Measurements from ENCODE around the gene REV3L.
"Not testable (repeated sequence)": the region's sequence is repeated elsewhere in the genome, so short reads cannot be mapped to it uniquely, and the experiment has no call there.

Gene REV3L

DNA sequence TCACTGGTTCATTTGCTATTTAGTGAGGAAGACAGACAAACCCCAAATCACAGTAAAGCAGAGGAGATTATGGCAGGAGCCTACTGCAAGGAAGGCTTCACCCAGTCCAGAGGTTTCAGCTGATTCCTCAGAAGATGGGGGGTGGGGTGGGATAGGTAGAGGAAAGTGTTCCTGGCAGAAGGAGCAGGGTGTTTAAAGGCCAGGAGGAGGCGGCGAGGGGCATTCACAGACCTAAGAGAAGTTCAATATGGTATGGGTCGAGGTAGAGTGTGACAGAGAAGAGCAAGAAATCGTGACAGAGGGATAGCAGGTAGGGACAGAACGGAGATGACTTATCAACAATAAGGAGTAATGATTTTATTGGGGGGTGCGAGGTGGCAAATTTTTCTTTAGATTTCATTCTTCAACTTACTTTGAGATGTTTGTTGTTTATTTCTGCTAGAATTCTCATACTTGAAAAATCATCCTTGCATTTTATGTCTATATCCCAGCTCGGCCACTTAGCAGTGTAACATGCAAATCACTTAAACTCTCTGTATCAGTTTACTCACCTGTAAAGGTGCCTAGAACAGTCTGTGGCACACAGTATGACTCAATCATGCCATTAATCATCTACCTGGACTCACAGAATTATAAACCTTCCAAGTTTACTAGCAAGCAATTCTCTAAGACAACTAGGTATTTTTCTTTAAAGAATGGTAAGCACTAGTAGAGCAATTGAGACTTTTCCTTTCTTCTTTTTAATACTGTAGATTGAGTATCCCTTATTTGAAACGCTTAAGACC lies 176.7 kb downstream of the REV3L start:
- in situ Hi-C loops (cut with MboI; ENCODE audit: low sequenced_read_pairs), result no loop called here

DNA sequence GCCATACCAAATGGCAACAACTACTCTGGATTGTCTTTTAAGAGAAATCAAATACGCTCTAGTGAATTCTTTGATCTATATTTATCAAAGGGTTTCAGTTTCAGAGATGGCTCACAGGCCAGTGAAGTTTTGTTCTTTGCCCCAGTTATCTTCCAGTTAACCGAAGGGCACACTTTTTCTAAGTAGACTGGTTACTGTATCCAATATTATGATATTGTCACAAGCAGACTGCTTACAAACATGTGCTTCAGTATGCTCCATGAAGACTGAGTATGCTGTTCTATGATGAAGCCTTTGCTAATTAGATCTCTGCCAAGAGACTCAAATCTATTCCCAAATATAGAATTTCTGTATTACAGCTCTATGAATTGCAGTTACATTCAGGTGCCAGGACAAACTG lies 181.1 kb downstream of the REV3L start:
- in situ Hi-C loops (cut with MboI; ENCODE audit: low sequenced_read_pairs), result no loop called here

DNA sequence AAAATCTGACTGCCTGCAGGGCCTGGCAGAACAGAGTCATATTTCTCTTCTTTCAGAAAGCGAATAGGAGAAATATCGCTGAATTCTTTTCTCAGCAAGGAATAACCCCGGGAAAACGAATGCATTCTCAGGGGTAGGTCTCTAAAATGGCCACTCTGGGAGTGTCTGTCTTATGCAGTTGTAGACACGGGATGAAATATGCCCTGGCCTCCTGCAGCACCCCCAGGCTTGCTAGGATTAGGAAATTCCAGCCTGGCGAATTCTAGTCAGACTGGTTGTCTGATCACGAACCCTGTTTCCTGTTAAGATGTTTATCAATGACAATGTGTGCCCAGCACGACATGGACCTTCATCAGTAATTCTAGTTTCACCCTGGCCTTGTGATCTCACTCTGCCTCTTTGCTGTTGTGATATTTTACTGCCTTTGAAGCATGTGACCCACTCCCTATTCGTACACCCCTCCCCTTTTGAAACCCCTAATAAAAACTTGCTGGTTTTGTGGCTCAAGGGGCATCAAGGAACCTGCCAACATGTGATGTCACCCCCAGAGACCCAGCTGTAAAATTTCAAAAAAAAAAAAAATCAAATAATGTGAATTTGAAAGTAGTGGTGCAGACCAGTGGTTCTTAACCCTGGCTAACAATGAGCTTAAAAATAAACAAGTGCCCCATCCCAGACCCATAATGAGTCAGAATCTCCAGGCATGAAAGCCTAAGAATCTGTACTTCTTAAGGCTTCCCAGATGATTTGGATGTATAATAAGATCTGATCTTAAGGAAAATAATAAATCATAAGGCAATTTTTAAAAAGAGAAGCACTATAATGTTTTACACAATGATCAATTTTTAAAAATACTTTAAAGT lies 181.8 kb downstream of the REV3L start:
- in situ Hi-C loops (cut with MboI; ENCODE audit: low sequenced_read_pairs), result not testable (repeated sequence)

DNA sequence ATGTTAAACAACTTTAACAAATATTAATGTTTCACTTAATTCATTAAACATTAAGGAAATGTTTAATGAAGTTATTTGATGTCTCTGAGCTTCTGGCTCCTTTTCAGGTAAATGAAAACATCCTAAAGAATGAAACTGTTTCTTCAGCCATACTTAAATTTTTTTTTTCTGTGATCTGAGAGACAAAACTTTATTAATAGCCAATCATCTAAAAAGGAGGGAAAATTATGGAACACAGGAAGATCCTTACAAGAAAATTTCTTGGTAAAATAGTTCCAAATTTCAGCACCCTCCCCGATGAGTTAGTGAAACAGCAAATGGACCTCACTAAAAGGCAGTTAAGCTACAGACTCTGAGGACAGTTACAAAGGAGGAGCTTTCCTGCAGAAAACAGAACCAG lies 185.2 kb downstream of the REV3L start:
- in situ Hi-C loops (cut with MboI; ENCODE audit: low sequenced_read_pairs), result no loop called here

DNA sequence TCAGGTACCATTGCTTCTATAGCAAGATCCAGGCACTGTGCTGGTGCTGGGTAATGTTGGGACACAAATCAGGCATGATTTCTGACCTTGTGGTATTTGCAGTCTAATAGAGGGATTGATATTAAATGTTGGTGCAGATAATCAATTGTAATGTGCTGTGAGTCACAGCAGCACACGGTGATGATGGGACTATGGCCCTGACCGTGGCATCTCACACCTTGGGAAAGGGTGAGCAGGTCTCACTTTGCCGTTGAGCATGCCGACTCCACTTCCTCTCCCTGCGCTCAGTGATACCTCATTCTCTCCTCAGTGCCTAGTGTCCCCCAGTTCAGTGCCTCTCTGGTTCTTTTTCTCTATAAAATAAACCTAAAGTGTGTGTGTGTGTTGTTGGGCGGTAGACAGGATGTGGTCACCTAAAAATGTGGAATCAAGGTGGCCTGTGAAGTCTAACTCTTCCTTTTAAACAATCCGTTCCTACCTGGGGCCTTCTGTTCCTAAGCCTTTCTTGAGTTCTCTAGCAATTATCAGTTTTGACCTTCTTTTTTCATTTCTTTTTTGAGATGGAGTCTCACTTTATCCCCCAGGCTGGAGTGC lies 188.5 kb downstream of the REV3L start:
- in situ Hi-C loops (cut with MboI; ENCODE audit: low sequenced_read_pairs), result no loop called here

DNA sequence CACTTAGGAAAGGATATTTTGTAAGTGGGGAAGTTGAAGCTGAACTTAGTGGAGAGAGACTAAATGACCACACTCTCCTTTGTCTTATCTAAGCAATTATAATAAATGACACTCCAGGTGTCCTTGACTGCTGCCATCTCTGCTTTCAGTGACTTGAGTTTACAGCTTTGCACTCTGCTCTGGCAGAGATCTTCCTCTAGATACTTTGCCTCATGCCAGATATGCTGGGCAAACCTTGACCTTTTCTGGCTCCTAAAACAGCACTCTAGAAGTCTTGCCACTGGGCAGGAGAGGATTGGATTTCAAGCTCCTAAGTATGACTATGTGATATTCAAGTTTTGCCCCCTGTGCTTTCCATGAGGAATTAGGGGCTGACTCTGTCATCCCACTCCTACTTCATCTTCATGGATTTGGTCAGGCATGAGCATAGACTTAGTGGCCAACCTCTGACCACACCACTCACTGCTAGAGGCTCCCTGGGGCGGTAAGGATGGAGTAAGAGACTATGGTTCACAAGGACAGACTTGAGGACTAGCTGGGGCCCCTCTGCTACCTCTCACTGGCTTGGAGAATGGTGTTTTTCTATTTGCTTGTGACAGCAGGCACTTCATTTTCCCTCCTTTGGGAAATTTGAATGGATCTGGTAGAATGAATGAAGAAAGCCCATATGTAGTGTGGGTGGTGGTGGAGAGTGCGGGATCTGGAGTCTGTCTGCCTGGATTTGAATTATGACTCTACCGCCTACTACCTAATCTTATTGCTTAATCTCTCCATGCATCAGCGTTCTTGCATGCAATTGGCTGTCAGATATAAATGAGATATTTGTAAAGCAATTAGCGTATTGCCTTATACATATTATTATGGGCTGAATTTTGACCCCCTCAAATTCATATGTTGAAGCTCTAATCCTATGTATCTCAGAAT lies 191.4 kb downstream of the REV3L start:
- in situ Hi-C loops (cut with MboI; ENCODE audit: low sequenced_read_pairs), result no loop called here

DNA sequence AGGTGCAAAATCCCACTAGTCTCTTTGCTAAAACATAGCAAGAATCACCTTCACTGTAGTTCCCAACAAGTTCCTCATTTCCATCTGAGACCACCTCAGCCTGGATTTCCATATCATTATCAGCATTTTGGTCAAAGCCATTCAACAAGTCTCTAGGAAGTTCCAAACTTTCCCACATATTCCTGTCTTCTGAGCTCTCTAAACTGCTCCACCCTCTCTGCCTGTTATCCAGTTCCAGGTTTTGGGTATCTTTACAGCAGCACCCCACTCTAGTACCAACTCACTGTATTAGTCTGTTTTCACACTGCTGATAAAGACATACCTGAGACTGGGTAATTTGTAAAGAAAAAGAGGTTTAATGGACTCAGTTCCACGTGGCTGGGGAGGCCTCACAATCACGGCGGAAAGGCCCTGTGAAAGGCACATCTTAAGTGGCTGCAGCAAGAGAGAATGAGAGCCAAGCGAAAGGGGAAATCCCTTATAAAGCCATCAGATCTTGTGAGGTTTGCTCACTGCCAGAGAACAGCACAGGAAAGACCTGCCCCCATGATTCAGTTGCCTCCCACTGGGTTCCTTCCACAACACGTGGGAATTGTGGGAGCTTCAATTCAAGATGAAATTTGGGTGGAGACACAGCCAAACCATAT lies 192.2 kb downstream of the REV3L start:
- in situ Hi-C loops (cut with MboI; ENCODE audit: low sequenced_read_pairs), result not testable (repeated sequence)

DNA sequence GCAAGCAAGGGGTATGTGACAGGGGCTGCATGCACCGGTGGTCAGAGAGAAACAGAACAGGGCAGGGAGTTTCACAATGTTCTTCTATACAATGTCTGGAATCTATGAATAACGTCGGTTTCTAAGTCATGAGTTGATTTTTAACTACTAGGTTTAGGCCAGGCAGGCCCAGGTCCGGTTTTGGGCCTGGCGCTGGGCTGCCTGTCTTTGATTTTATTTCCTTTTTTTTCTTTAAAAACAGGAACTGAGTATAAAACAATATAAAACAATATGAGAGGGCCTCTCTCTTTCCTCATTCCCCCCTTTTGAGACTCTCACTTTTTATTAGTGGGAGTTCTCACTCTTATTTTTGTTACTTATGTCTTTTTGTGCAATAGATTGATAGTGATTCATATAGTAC lies 198.7 kb downstream of the REV3L start:
- in situ Hi-C loops (cut with MboI; ENCODE audit: low sequenced_read_pairs), result not testable (repeated sequence)

DNA sequence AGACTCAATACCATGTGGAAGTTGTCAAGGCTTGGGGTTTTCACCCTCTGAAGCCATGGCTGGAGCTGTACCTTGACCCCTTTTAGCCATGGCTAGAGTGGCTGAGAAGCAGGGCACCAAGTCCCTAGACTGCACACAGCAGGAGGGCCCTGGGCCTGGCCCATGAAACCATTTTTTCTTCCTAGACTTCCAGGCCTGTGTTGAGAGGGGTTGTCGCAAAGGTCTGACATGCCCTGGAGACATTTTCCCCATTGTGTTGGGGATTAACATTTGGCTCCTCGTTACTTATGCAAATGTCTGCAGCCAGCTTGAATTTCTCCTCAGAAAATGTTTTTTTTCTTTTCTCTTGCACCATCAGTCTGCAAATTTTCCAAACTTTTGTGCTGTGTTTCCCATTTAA lies 199.3 kb downstream of the REV3L start:
- in situ Hi-C loops (cut with MboI; ENCODE audit: low sequenced_read_pairs), result no loop called here

DNA sequence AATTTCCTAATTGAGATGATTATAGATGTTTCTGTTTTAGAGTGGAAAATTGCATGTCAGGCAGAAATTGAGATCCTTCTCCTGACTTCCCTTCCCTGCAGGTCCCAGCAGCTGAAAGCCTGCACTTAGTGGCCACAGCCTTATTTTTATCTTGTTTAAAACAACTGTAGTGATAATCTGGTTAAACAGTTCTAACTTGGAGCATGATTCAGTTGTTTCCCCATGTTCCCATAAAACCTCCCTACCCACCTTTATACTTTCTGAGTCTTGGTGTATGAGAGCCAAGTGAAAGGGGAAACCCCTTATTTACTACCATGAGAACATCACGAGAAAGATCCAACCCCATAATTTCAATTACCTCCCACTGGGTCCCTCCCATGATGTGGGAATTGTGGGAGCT lies 200.5 kb downstream of the REV3L start:
- in situ Hi-C loops (cut with MboI; ENCODE audit: low sequenced_read_pairs), result no loop called here

DNA sequence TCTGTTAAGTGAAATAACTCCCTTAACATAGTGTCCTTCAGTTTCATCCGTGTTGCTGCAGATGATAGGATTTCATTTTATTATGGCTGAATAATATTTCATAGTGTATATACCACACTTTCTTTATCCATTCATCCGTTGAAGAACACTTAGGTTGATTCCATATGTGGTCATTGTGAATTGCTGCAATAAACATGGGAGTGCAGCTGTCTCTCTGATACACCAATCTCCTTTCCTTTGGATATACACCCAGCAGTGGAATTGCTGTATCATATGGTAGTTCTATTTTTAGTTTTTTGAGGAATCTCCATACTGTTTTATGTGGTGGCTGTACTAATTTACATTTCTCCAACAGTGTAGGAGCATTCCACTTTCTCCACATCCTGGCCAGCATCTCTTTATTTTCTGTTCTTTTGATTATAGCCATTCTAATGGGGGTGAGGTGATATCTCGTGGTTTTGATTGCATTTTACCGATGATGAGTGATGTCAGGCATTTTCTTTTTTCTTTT lies 202.5 kb downstream of the REV3L start:
- in situ Hi-C loops (cut with MboI; ENCODE audit: low sequenced_read_pairs), result no loop called here

DNA sequence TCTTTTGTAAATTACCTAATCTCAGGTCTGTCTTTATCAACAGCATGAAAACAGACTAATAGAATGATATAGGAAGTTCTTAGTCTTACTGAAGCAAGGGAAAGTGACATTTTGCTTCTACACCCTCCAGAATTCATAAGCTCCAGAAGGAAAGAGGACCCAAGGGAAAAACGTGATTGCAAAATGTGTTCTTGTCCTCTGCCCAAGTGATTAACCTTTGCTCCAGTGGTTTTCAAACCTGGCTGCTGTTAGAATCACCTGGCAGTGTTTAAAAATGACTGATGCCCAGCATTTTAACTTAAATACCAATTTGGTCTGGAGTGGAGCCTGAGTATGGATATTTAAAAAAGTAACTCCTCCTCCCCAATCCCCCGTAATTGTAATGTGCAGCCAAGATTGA lies 204.3 kb downstream of the REV3L start:
- in situ Hi-C loops (cut with MboI; ENCODE audit: low sequenced_read_pairs), result no loop called here

DNA sequence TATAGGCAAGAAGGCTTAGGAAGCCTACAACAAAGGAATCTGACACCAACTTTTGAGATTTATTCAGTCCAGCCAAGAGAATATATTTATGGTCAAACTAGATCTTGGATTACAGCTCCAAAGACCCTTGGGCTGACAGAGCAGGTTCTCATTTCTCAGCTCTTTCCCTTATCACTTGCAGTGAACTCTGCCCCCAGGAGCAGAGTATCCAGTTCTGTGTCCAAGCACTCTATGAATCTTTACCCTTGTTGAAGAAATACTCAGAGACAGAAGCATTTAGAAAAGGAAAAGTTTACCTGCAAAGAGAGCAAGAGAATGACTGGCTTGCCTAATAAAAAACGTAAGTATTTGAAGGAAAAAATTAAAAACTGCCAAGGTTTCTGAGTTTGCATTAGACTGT lies 205.2 kb downstream of the REV3L start:
- in situ Hi-C loops (cut with MboI; ENCODE audit: low sequenced_read_pairs), result no loop called here

DNA sequence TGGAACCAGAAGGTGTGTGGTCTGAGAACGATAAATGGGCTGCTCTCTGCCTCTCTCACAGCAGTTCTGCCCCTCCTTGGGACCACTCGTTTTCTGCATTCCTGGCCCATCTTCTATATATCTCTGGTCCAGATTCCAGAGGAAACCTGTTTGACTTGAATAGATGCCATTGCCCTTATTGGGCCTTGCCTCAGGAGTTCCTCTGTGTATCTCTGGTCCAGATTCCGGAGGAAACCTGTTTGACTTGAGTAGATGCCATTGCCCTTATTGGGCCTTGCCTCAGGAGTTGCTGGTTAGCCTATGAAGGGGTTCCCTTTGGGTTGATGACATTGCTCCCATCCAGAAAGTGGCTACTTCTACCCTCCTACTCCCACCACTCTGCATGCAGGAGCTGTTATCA lies 206.3 kb downstream of the REV3L start:
- in situ Hi-C loops (cut with MboI; ENCODE audit: low sequenced_read_pairs), result no loop called here

DNA sequence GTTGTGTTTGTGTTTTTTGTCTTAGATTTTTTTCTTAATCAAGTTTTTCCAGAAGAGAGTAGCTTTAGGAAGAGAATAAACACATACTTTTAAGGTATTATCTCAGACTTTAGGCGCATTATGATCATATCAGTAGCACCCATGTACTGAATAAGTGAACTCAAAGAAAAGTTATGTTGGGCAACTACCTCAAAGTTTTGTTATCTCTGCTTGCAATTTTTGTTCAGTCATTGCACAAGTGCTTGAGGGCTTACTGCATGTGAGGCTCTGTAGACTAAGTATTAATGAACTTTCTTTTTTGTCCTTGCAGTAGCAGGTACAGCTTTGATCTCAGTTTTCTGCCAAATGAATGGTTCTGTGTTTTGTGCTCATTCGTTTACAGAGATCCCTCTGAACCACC lies 206.7 kb downstream of the REV3L start:
- in situ Hi-C loops (cut with MboI; ENCODE audit: low sequenced_read_pairs), result no loop called here

DNA sequence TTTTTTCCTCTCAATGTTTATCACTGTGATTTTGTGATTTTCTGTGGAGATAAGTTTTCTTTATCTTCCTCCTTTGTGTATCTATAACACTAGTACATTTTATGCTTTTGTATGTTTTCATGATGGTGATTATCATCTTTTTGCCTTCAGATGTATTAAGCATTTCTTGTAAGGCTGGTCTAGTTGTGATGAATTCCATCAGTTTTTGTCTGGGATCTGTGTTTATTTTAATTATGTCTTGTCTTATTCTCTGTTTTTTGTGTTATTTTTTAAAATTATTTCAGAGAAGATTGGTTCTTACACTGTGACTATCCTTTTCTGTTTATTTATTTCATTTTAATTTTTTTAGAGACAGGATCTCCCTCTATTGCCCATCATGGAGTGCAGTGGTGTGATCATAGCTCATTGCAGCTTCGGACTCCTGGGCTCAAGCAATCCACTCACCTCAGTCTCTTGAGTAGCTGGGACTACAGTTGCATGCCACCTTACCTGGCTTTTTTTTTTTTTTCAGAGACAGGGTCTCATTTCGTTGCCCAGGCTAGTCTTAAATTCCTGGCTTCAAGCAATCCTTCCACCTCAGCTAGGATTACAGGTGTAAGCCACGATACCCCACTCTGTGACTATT lies 208.3 kb downstream of the REV3L start:
- in situ Hi-C loops (cut with MboI; ENCODE audit: low sequenced_read_pairs), result loop anchor here (25.0 kb wide), 1 partner anchor 363 kb away; no protein-coding TSS in a partner anchor

DNA sequence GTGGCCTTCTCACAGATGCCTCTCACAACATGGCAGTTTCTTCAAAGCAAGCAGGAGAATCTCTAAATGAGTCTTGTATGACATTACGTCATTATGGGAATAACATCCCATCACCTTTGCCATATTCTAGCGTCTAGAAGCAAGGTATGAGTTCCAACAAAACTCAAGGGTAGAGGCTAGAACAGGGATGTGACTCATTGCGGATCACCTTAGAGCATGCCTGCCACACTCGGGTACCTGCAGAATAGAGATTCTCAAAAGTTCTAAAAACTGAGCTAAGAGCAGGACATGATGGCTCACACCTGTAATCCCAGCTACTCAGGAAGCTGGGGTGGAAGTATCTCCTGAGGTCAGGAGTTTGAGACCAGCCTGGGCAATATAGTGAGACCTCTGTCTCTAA lies 212.9 kb downstream of the REV3L start:
- in situ Hi-C loops (cut with MboI; ENCODE audit: low sequenced_read_pairs), result loop anchor here (25.0 kb wide), 1 partner anchor 367 kb away; no protein-coding TSS in a partner anchor

DNA sequence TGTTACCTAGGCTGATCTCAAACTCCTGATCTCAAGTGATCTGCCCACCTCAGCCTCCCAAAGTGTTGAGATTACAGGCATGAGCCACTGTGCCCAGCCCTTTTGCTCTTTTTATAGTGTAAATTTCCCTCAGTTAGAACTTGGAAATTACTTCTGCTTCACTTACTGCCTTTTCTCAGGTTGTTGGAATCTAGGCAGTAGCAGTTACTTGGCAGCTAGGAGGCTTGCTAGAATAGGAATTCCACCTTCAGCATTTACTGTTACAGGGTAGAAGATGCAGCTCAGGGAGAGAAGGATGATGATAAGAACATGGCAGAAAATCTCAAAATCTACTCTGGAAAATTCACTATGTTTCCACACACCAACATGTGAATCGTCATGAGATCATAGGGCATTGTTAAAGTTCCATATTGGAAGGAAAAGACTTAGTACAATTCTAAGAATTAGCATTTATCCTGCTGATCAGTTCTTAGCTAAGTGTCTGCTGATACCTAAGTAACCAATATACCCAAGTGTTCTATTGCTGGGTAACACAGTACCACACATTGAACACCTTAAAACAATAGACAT lies 213.5 kb downstream of the REV3L start:
- in situ Hi-C loops (cut with MboI; ENCODE audit: low sequenced_read_pairs), result loop anchor here (25.0 kb wide), 1 partner anchor 368 kb away; no protein-coding TSS in a partner anchor

DNA sequence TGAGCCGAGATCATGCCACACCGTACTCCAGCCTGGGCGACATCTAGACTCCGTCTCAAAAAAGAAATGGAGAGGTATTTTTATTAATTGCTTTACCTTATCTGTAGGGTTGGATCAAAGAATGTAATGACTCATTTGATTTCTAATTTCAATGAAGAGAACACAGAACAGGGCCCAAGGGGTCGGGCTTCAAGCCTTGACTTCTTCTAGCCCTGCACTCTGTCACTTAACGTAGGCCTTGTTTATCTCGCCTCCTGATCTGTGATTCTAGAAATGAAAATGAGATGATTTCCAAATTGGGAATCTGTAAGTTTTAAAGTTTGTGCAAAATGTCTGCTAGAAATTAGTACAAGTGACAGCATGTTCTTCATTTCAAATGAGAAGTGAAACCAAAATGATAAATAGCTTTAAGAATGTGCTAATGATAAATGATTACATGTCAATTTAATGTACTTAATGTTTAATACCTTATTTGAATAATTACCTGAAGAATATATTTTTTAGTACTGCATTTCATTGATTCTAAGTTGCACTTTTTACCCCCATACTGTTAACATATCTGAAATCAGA lies 215.2 kb downstream of the REV3L start:
- in situ Hi-C loops (cut with MboI; ENCODE audit: low sequenced_read_pairs), result loop anchor here (25.0 kb wide), 1 partner anchor 369 kb away; no protein-coding TSS in a partner anchor
